GM18870 (cell line): ENCODE measurements around the gene CERK.

Experiments used
- ATAC-seq: cut with Tn5 transposase; IDR thresholded peaks from one replicate; pipeline ENCODE4 v1.9.1; 2021; ENCODE audit warnings: moderate library complexity; ENCODE audit not compliant: unreplicated experiment

Gene CERK

DNA sequence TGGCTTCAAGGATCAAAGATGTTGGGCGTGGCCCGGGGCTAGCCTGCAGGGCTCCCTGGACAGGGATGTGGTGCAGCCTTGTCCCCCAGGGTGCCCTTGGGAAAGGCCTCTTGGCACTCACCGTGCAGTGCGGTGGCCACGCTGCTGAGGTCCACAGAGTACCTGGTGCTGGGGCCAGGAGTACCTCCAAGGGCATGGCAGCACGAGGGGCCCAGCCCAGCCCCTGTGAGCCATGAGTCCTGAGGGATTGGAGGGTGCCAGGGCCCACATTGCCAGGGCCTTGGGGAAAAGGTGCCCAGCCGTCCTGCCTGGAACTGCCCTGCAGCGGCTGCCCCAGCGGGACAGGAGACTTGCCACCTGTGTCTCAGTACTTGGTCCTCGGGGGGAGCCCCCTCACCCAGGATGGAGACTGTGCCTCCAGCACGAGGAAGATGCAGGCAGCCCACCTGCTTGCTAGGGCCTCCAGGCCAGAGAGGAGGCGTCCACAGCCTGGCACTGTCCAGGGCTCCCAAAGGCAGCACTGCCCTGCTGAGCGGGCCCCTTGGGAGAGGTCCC lies 73.7 kb downstream of the CERK start:
- ATAC-seq, result no peak

DNA sequence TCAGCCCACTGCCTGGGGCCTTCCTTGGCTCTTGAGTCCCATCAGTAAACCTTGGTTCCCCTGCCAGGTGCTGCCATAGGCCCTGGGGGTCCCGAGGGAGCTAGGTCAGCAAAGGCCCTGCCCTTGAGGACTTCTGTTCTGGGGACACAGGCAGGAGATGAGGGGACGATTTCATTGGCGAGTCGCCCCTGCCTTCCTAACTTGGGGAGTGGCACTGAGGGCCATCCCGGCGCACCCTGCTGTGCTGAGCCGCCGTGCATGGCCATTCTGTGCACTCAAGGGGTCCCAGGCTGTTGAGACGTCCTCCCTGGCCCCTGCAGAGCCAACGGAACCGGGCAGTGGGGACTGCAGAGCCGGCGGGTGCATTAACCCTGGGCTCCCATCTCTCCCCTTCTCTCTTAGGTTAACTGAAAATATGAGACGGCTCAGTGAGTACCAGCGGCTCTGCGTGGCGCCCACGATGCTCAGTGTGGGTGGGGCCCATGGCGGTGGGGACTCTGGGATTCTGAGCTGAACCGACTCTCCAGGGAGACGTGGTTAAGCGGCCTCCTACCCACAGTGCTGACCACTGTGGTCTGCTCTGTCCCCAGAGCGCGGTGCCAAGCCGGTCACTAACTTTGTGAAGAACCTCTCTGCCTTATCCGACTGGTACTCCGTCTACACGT lies 74.5 kb downstream of the CERK start:
- no peak for ATAC-seq

DNA sequence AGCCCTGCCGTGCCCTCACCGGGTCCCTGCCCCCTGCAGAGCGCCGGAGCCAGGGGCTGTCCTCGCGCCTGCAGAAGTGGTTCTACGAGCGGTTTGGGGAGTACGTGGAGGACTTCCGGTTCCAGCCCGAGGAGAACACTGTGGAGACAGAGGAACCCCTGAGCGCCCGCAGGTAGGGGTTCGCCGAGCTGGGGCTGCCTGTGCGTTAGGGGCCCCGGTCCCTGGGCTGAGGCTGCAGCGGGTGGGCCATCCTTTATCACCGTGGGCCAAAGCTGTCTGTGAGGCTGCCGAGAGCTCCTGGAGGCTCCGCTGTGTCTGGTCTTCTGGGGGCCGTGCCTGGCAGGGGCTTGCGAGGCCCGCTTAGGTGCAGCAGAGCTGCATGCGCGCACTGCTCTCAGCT lies 75.1 kb downstream of the CERK start:
- no peak for ATAC-seq

DNA sequence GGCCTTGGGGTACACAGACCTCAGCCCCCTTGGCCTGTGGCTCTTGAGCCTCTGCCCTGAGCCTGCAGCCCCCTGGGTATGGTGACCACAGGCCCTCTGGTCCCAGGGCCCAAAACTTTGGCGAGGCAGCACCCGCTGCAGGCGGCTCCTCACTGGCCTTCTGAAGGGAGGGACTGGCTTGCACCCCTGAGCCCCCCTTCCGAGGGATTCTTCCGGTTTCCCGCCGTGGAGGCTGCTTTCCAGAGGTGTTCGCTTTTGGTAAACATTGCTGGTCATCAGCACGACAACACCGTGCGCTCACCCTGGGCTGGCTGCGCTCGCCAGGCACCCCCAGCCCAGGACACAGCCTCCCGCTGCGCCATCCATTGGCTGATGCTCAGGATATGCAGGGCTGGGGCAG lies 75.8 kb downstream of the CERK start:
- no peak for ATAC-seq

DNA sequence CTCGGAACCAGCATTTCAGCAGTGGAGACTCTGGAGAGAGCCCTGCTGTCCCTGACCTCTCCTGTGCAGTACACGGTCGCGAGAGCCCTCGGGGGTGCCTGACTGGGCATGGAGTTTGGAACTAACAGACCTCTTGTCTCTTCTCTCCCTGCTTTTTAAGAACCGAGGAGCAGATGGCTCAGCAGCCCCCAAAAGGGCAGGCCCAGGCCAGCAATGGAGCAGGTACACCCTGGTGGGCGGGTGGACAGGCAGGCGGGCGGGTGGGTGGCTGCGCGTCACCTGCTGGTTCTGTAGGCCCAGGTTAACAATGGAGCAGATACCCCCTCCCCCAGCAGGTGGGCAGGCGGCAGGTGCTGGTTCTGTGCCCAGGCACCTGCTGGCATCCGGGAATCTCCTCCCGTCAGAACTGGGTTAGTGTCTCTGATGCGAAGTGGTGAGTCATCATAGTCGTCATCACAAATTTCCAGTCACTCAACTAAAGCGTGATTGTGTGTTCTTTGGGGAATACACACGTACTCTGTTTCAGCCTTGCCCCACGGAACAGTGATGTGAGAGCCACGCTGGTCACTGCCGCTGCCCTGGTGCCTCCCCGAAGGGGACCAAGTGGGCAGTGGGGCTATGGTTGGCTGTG lies 76.7 kb downstream of the CERK start:
- ATAC-seq, result no peak

DNA sequence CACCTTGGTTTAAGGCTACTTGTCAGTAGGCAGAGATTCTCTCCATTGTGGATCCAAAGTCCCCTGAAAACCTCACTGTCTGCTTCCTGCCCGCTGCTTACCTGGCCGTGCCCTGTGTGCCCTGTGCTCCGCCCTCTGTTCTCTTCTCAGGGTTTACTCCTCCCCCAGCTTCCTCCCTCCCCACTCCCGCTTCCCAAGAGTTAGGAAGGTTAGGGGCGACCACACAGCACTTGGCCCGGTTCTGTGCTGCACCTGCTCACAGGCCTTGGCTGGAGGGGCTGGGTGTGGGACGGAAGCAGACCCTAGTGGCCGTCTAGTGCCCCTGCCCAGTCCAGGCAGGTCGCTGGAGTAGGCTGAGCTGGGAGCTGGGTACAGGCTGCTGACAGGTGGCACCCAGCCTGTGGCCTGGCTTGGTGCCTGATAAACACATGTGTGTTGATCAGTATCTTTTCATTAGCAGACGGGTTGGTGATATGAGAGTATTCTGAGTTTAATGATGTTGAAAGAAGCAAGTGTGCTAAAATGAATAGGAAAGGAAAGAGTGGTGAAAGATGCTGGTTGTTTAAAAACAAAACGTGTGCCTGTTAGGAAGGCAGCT lies 77.3 kb downstream of the CERK start:
- no peak for ATAC-seq

DNA sequence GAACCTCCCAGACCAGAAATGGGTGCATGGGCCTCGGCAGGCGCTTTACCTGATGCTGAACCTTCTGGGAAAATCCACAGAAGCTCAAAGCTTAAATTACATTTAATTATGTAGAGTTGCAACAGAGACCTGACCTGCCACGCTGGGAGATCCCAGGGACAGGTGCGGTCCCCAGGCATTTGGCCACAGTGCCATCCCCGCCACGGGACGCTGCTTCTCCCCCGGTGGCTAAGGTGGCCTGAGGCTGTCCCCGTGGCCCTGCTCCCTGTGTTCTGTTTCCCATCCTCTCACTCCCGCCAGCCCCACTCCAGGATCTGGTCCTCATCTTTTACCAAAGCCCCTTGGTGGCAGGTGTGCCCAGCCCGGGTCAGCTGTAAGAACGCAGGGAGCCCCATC lies 78.3 kb downstream of the CERK start:
- ATAC-seq, result no peak

DNA sequence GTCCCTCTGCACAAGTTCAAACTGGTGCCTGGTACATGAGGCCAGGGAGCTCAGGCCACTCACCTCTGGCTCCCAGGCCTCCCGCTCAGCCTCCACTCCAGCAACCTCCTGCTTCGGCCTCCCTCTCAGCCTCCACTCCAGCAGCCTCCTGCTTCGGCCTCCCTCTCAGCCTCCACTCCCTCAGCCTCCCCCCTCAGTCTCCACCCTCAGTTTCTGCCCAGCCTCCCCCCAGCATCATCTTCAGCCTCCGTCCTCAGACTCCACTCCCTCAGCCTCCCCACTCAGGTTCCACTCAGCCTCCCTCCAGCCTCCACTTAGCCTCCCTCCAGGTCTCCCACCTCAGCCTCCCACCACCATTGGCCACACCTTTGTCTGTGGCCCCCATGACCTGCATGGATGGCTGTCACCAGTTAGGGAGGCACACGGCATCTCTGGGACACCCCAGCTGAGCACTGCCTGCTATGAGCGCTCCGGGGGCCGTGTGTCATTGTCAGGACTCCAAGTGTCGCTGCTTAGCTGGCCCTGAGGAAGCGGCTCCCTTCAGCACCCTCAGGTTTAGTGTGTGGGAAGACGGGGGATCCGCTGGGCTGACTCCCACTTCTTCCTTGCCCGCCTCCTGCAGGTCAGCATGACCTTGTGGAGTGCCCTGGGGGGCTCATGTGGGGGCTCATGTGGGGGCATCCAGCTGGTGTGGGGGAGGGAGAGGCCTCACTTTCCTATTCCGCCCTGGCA lies 78.8 kb downstream of the CERK start:
- no peak for ATAC-seq

DNA sequence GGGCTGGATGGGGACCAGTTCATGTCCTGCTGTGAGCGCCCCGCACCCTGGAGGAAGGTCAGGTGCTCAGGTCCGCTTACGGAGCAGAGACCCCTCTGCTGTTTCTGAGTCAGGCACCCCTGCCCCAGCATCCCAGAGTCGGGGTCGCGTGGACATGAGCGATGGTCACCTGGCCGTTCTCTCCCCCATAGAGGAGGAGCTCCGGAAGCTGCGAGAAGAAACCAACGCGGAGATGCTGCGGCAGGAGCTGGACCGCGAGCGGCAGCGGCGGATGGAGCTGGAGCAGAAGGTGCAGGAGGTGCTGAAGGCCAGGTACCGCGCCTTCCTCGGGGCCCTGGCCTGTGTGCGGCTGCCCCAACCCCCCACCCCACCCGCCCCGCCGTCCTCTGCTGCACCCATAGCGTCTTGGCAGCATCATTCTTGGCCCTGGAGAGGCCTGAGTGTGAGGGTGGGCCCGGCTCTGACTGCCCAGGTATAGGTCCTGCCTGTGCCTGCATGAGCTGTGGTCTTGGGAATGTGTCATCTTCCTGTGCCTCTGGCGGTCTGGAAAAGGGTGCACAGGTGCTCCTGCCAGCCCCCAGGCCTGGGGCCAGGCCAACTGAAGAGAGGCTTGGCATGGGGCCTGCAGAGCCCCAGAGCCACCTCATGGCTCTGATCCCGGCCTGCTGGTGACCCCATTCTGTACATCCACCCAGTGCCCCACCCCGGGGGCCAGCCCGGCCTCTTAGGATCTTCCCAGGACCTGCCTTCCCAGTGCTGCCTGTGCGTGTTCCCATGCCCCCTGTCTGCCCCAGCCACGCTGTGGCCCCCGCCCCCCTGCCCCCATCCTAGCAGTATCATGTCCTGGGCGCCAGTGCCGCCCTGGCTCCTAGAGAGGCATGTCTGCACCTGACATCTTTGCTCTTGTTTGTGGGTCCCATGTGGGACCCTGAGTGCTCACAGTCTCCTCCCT lies 79.8 kb downstream of the CERK start:
- no peak for ATAC-seq

DNA sequence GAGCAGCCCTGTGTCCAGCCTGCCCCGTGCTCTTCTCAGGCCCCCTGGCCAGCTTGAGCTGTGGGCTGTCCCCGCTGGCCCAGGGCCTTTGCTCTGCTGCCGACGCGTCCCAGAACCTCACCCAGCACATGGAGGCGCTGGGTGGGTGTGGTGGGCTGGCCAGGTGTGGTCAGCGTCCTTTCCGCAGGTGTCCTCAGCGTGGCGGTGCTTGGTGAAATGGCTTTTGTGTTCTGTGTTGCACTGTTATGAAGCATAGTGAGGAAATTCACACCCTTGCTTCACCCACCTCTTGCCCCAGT lies 80.4 kb downstream of the CERK start:
- no peak for ATAC-seq

DNA sequence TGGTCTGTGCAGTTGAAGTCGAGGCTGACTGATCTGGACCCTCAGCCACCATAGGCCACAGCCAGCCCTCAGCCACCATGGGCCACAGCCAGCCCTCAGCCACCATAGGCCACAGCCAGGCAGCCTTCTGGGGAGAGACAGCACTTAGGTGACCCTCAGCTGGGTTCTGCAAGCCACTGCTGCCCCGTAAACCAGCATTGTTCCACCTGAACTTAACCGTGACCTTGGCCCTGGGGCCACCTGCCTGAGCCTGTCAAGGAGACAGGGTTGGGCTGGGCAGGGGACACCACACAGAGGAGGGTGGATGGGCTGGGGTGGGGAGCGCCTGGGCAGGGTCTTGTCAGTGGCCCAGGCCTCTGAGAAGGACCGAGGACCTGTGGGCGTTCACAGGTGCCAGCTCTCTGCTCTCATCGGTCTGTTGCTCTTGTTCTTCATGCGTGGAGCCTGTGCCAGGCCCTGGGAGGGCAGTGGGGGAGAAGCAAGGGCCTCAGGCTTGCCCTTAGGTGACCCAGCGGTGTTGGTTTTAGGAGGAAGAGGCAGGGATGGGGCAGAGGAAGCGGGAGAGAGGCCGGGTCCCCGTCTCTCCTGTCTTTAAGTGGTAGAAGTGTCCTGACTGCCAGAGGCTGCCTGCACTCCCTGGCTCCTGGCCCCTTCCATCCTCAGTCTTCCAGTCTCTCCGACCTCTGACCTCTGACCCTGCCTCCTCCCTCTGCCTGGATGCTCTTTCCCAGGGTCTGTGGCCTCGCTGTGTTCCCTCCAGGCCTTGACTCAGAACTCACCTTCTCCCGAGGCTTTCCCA lies 81.0 kb downstream of the CERK start:
- ATAC-seq, result no peak

DNA sequence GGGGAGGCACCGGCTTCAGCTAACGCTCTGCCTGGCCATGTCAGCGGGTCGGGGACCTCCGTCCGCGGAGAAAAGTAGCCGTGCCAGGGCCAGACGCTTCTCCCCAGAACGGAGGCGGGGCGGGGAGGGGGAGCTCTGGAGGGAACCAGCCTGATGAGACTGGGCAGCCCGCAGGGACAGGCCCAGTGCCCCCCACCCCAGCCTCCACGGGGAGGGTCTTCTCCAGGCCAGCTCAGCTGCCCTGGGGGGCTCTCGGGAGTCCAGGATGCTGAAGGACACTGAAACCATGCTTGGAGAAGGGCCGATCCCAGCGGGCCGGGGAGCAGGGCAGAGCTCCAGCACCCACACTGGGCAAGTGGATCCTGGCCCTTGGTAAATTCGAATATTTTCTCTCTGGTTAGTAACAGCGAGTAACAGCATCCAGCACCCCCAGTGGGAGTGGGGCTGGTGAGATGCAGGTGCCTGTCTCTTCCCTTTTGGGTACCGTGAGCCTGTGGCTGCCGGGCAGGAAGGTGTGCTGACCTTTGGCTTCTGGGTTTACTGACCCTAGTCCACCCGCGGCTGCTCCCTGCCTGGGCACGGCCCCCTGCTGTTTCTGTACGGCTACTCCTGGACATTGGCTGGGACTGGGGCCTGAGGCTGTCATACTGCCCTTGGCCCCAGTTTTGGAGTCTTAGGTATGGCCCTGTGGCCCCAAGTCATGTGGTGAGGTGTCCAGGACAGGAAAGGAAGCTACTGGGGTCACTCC lies 82.0 kb downstream of the CERK start:
- ATAC-seq, result no peak

DNA sequence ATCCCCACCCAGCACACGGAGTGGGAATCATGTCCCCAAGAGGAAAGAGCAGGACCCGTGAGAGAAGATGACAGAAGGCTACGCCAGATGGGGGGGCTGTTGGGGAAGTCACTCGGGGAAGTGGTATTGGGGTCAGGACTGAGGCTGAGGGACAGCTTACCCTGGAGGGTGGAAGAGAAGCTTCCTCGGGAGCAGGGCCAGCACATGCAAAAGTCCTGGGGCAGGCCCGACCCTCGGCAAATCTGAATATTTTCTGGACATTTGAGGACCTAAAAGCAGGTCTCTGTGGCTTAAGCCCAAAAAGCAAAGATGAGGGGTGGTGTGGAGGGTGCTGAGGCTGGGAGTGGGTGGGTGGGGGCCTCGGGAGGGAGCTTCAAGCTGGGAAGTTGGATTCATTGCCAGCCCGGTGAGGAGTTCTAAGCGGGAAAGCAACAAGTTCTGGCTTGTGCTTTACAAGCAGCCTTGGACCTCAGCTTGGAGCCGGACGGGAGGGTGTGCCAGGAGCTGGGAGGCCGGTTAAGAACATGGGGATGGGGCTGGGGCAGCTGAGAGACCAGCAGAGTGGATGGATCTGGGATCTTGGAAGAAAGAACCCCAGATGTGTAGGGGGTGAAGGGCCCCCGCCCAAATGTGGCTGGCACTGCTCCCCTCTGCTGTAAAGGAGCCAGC lies 83.0 kb downstream of the CERK start:
- ATAC-seq, result no peak

DNA sequence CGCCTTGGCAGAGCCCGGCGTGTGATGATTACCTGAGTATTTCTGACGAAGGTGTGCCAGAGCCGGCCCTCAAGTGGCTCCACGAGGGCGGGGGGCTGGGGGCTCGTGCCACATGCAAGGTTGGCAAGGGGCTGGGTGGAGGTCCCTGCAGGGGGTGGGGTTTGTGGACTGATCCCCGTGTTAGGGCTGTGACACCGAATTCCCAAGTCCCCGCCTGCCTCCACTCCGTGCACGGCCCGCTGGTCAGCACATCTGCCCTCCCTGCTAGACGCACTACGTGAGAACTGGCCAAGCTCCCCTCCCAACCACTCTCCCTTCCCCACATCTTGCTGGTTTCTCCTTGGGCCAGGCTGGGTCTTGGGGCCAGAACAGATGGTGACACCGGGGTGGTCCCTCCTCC lies 83.6 kb downstream of the CERK start:
- no peak for ATAC-seq

DNA sequence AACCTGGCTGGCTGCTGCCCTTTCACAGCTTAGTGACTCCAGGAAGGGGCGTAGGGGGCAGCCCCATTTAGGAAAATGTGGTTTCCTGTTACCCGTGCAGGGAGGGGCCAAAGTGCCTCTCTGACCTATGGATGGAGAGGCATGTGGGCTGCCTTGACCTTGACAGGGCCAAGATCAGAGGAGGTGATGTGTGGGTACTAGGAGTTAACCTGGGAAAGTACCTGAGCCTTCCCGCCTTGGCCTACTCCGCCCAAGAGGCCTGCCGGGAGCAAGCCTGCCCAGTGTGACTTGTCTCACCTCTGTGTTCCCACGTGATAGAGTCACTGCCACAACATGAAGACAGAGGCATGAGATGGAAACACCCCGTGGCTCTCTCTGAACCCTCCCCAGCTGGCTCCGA lies 84.5 kb downstream of the CERK start:
- no peak for ATAC-seq

DNA sequence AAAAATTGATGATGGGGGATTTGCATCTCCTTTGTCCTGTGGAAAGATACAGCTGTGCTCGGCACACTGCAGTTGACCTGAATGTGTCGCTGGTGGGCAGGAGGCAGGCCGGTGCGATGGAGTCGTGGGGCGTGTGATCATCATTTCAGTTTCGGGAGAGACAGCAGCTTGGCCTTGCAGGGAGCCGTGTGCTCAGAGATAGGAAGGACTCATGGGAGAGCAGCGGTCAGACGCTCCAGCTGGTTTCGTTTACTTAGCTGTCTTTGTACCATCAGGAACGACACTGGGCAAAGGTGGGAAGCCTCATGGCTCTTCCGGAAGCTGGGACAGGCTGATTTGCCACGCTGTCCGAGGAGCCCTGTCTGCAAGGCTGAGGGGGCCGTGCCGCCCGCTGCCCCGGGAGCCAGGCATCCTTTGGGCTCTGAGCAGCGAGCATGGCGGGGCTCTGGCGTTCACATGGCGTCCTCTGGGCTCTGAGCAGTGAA lies 85.2 kb downstream of the CERK start:
- no peak for ATAC-seq

DNA sequence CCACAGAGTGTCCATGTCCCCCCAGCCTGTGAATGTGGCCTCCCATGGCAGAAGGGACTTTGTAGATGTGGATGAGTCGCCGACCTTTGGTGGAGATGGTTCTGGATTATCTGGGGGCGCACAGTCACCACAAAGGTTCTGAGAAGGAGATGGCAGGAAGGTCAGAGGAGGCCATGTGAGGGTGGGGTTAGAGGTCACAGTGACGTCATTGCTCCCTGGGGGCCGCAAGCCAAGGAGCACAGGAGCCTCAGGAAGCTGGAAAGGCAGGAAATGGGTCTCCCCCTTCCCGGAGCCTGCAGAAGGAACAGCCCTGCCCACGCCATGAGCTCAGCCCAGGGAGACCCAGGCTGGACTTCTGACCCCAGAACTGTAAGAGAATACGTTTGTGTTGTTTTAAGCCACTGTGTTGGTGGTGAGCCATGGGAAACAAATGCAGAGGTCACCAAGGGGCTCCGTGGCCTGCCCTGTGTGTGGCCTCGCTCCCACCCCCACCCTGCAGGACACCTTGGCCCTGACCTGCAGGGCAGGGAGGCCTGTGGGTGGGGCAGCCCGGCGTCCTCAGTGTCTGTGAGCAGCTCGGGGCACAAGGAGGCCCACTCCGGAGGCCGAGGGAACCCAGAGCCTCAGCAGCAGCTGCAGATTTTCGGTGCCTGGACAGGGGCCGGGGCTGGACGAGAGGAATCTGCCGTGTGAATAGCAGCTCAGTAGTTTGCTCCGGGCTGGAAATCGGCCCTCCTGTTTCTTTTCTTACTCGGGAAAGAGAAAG lies 85.8 kb downstream of the CERK start:
- ATAC-seq, result no peak

DNA sequence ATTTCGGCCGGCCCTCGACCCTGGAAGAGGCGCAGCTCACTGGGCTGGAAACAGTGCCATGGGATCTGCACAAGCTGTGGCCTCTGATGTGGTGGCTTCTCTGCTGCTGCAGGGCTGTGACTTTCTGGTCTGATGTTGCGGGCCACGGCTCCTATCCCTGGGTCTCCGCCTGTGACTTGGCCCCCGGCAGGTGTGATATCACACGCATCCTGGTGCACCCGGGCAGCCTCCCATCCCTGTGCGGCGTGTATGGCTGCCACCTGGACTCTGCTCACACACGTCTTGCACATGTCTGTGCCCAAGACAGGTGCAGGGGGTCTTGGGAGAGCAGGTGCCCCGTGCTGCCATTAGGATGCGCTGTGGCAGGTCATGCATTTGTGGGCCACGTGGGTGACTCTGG lies 86.7 kb downstream of the CERK start:
- ATAC-seq, result no peak
